T47D (cell line): ENCODE data around the gene PHF13.

Source experiments
- DNase-seq, 2 experiments: peaks; one replicate each; pipeline versions ENCODE4 v3.0.0 to v3.0.0-alpha.2; 2011 to 2012; ENCODE audit warnings: low read depth in 1 of 2, low spot score in 1 of 2
- JUND ChIP-seq: IDR thresholded peaks from 2 replicates; pipeline ENCODE4 v1.6.1; 2012; ENCODE audit warnings: low read depth
- in situ Hi-C: cut with HindIII; loops from 2 replicates; pipeline ENCODE4 v1.10.0; 2016; ENCODE audit warnings: low sequenced_read_pairs, low pct_unique_long_range_greater_than_20kb

PHF13 gene

DNA sequence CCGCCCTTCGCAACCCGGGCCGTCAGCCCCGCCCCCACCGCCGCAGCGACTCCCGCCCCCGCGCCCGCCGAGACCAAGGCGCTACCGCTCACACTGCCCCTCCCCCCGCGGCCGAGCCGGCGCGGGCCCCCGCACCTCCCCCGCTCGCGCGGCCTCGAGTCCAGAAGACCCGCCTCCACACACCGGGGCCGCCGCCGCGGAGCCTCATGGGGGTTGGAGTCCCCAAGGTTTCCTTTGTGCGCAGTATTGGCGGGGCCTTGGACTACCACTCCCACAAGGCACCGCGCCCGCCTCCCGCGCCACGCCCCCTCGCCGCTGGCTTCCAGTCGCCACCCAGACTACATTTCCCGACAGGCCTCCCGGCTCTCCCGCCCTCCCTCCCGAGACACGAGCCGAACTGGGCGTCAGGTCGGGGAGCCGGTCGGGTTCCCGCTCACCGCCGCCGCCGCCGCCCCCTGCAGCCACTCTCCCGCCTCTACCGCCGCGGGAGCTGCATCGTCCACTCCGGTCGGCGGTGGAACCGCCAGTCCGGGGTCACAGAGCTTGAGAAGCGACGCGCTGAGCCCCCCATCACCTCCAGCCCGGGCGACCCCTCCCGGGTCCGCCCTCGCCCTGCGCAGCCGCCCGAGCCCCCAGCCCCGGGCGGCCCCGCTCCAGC, at the start of gene PHF13:
TSS of gene PHF13 (plus strand) at position 371 of the 658 bp plus-strand sequence. CDS start 336 bp downstream, outside the sequence.
- peak; percentile 93 to 99 for DNase-seq
- in situ Hi-C loops, result no loop called here
- no peak for TF ChIP-seq JUND

DNA sequence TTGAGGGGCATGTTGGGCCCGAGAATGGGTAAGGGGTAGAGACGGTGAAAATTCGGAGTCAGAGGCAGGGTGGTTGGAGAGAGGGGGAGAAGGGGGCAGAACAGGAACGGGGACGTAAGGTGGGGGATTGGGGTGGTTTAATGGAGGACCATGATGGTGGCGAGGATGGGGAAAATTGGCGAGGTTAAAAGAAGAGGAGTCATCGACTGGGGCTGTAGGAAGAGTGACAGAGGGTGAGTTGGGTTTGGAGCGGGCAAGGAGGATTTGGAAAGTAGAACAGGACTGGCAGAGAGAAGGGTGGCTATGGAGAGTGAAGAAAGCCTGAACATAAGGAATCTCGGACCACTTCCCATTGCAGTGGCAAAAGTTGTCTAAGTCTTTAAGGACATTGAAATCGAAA, 44.5 kb upstream of the PHF13 start:
- no peak for DNase-seq
- in situ Hi-C loops, result no loop called here
- no peak for TF ChIP-seq JUND

- DNase-seq, result no peak
- TF ChIP-seq JUND, result no peak
- in situ Hi-C loops, result no loop called here
Measured at GRCh38 chr1:6570100-6570499, 43.4 kb upstream of the PHF13 start.

DNA sequence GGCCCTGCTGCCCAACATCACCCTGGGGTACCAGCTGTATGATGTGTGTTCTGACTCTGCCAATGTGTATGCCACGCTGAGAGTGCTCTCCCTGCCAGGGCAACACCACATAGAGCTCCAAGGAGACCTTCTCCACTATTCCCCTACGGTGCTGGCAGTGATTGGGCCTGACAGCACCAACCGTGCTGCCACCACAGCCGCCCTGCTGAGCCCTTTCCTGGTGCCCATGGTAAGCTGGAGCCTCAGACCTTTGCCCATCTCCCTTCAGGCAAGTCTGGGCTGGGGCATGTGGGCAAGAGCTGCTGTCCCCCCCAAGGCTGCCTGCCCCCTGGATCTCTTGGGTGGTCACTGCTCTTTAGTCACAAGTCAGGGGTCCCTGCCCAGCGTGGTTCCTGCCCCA, 42.5 kb upstream of the PHF13 start:
- no peak for TF ChIP-seq JUND
- in situ Hi-C loops, result no loop called here
- DNase-seq, result no peak

GRCh38 chr1:6572653-6573383, 40.7 kb upstream of the PHF13 start:
- no peak for TF ChIP-seq JUND
- in situ Hi-C loops, result no loop called here
- DNase-seq, result no peak

- DNase-seq, result no peak
- TF ChIP-seq JUND, result no peak
- in situ Hi-C loops, result no loop called here
Measured at GRCh38 chr1:6574025-6574620, 39.4 kb upstream of the PHF13 start.

DNA sequence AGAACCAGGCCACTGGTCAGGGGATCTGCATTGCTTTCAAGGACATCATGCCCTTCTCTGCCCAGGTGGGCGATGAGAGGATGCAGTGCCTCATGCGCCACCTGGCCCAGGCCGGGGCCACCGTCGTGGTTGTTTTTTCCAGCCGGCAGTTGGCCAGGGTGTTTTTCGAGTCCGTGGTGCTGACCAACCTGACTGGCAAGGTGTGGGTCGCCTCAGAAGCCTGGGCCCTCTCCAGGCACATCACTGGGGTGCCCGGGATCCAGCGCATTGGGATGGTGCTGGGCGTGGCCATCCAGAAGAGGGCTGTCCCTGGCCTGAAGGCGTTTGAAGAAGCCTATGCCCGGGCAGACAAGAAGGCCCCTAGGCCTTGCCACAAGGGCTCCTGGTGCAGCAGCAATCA, 38.7 kb upstream of the PHF13 start:
- in situ Hi-C loops, result no loop called here
- no peak for DNase-seq
- no peak for TF ChIP-seq JUND

GRCh38 chr1:6577831-6578525, 35.6 kb upstream of the PHF13 start:
- no peak for DNase-seq
- TF ChIP-seq JUND, result no peak
- in situ Hi-C loops, result no loop called here

GRCh38 chr1:6578624-6579373, 34.7 kb upstream of the PHF13 start:
- TF ChIP-seq JUND, result no peak
- in situ Hi-C loops, result no loop called here
- DNase-seq, result no peak

GRCh38 chr1:6579374-6580118, 34.0 kb upstream of the PHF13 start, which contains the start of gene ZBTB48:
TSS of gene ZBTB48 (plus strand) at chr1:6579994. CDS start at chr1:6580610, 616 bp downstream.
- in situ Hi-C loops, result no loop called here
- peak; percentile 96 for DNase-seq
- no peak for TF ChIP-seq JUND

DNA sequence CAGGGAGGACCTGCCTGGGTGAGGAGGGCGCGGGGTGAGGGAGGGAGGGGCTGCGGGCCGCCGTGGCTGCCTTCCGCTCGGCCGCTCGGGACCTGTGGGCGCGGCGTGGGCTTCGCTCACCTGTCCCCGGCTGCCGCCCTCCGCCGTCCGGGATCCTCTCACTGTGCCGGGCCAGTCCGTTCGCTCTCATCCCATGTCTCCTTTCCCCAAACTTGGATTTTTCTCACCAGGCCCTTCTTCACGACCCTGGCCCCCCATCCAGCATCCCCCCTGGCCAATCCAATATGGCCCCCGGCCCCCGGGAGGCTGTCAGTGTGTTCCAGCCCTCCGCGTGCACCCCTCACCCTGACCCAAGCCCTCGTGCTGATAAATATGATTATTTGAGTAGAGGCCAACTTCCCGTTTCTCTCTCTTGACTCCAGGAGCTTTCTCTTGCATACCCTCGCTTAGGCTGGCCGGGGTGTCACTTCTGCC, 33.4 kb upstream of the PHF13 start:
- no peak for TF ChIP-seq JUND
- DNase-seq, result no peak
- in situ Hi-C loops, result no loop called here
